Measurements from ENCODE around the gene SLC25A18. TPM values are rescaled to one million over a fixed set of nuclear protein-coding genes. Genes with fewer than 3 reads are reported as not detected.
A peak's percentile ranks its signal among the peaks of the same experiment; 100 is the strongest.

SLC25A18 gene
- total and polyA plus RNA-seq, 12 donors: 0.16 to 3.1 (median 1.4) TPM; not detected in 1

DNA sequence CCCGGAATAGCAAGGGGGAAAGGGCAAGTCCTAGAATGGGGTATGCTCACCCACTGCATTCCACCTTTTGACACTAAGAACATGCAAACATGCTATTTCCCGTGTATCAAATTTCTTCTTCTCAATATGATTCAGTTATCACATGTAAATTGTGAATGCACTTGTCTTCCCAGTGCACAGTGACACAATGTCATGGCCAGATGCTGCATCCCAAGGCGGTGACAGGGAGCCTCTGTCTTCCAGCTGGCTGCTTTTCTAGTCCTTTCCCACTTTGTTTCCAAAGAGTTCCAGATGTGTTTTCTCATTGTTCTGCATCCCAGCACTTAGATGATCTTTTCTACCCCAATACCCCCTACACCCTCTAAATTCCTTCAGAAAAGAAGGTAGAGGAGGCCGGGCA is 12.4 kb downstream of the SLC25A18 start:
- no peaks in the 10 kb centered on the region for H3K27me3 ChIP-seq
- H3K27ac ChIP-seq: no peak overlapping the region
- no peak overlapping the region for H3K4me3 ChIP-seq
- 76 to 85% (median 81%) methylated on average over 4 of the region's 4 CpGs for whole genome bisulfite sequencing, 4 donors
- intact Hi-C loops (cut with DNase I): loop anchor here in 1 of 2 donors (10.0 kb wide), 1 partner anchor 59 kb away; the partner anchor contains the start of gene BCL2L13
- no peaks in the 10 kb centered on the region for H3K9me3 ChIP-seq (replicated peaks in 1 of 3)
- peaks cover 0 to 9% of the 10 kb centered on the region in 2 donors for H3K4me1 ChIP-seq (replicated peaks in 1 of 2)
- no peak for TF ChIP-seq POLR2A (IDR thresholded peaks at IDR 0.05)
- TF ChIP-seq, protein P1, sequence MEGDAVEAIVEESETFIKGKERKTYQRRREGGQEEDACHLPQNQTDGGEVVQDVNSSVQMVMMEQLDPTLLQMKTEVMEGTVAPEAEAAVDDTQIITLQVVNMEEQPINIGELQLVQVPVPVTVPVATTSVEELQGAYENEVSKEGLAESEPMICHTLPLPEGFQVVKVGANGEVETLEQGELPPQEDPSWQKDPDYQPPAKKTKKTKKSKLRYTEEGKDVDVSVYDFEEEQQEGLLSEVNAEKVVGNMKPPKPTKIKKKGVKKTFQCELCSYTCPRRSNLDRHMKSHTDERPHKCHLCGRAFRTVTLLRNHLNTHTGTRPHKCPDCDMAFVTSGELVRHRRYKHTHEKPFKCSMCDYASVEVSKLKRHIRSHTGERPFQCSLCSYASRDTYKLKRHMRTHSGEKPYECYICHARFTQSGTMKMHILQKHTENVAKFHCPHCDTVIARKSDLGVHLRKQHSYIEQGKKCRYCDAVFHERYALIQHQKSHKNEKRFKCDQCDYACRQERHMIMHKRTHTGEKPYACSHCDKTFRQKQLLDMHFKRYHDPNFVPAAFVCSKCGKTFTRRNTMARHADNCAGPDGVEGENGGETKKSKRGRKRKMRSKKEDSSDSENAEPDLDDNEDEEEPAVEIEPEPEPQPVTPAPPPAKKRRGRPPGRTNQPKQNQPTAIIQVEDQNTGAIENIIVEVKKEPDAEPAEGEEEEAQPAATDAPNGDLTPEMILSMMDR (IDR thresholded peaks at IDR 0.05): no peak
- no peak for DNase-seq
- no peaks in the 10 kb centered on the region for H3K36me3 ChIP-seq (replicated peaks in 1 of 2)

GRCh38 chr22:17576470-17576869 is 13.2 kb downstream of the SLC25A18 start:
- TF ChIP-seq, protein P1 (IDR thresholded peaks at IDR 0.05): no peak
- TF ChIP-seq POLR2A (IDR thresholded peaks at IDR 0.05): no peak
- H3K27ac ChIP-seq: peak overlapping the region in 1 of 5 donors; percentile 45
- intact Hi-C loops (cut with DNase I): loop anchor here in 1 of 2 donors (10.0 kb wide), 1 partner anchor 58 kb away; the partner anchor contains the start of gene BCL2L13
- H3K36me3 ChIP-seq (replicated peaks in 1 of 2): no peaks in the 10 kb centered on the region
- no peak overlapping the region for H3K4me3 ChIP-seq
- H3K4me1 ChIP-seq (replicated peaks in 1 of 2): peaks cover 0 to 4% of the 10 kb centered on the region in 2 donors
- no peaks in the 10 kb centered on the region for H3K9me3 ChIP-seq (replicated peaks in 1 of 3)
- H3K27me3 ChIP-seq: no peaks in the 10 kb centered on the region
- DNase-seq: no peak
- 78 to 90% (median 85%) methylated on average over 3 to 6 of the region's 6 CpGs for WGBS, 4 donors

- intact Hi-C loops (cut with DNase I): loop anchor here in 1 of 2 donors (10.0 kb wide), 1 partner anchor 57 kb away; the partner anchor contains the start of gene BCL2L13
- Histone ChIP-seq H3K27ac (peak overlapping the region in 2 of 5 donors; percentile 38 to 42), H3K9me3 (replicated peaks in 1 of 3) (no peaks in the 10 kb centered on the region), H3K36me3 (replicated peaks in 1 of 2) (no peaks in the 10 kb centered on the region), H3K4me3 (no peak overlapping the region), H3K27me3 (no peaks in the 10 kb centered on the region), H3K4me1 (replicated peaks in 1 of 2) (no peaks in the 10 kb centered on the region)
- peak; percentile 51 to 93 (median 82) for DNase-seq
- no peak for TF ChIP-seq POLR2A (IDR thresholded peaks at IDR 0.05)
- TF ChIP-seq, protein P1 (IDR thresholded peaks at IDR 0.05): no peak
- 55 to 60% (median 59%) methylated on average over 8 to 11 of the region's 11 CpGs for WGBS, 4 donors
These were observed 14.9 kb downstream of the SLC25A18 start for GRCh38 chr22:17578136-17578754.

DNA sequence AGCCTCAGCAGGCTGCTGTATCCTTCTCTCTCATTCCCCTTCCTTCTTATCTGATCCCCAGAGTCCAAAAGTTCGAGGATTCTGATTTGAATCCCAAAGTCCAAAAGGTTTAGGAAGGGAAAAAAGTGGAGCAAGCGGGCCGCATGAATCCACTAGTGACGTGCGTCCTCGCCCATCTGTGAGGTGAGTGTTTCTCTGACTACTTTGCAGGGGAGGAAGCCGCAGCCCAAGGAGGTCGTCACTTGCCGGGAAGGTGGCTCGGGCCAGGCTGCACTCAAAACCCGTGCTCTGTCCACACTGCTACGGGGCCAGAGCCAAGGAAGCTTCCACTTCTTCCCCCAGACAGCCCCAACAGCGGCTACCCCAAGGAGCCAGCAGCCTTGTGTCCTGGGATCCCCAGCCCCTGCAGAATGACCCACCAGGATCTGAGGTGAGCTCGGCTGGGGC is 16.3 kb downstream of the SLC25A18 start:
- no peak for DNase-seq
- intact Hi-C loops (cut with DNase I): loop anchor here in 1 of 2 donors (10.0 kb wide), 1 partner anchor 55 kb away; the partner anchor contains the start of gene BCL2L13
- no peak overlapping the region for H3K27ac ChIP-seq
- H3K9me3 ChIP-seq (replicated peaks in 1 of 3): no peaks in the 10 kb centered on the region
- no peaks in the 10 kb centered on the region for H3K4me1 ChIP-seq (replicated peaks in 1 of 2)
- H3K27me3 ChIP-seq: no peaks in the 10 kb centered on the region
- TF ChIP-seq POLR2A (IDR thresholded peaks at IDR 0.05): no peak
- TF ChIP-seq, protein P1 (IDR thresholded peaks at IDR 0.05): no peak
- H3K4me3 ChIP-seq: no peak overlapping the region
- 91 to 97% (median 93%) methylated on average over 11 to 14 of the region's 14 CpGs for WGBS, 4 donors
- no peaks in the 10 kb centered on the region for H3K36me3 ChIP-seq (replicated peaks in 1 of 2)
